GM21367 (cell line): Measurements from ENCODE around the gene TBL1Y.
"Not testable (repeated sequence)": the region's sequence is repeated elsewhere in the genome, so short reads cannot be mapped to it uniquely, and the experiment has no call there.

Source experiments
- ATAC-seq: cut with Tn5 transposase; IDR thresholded peaks from one replicate; pipeline ENCODE4 v1.9.1; 2021; ENCODE audit not compliant: unreplicated experiment

TBL1Y gene

DNA sequence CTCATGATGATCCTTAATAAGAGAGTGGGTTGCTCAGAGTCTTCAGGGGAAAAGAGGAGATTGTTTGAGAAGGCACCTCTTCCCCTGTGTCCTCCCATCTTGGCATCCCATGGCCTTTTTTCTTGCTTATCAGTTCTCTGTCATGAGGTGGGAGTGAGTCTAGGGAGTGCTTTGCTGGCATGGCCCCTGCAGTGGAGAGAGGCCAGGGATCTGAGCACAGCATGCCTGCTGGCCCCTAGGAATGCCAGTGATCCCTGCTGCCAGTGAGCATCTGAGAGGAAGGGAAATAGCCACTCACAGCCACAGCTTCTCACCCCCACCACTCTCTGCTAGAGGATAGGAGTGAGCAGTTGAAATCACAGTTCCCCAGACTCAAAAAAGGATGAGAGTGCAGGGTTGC is 168.2 kb downstream of the TBL1Y start:
- no peak for ATAC-seq

DNA sequence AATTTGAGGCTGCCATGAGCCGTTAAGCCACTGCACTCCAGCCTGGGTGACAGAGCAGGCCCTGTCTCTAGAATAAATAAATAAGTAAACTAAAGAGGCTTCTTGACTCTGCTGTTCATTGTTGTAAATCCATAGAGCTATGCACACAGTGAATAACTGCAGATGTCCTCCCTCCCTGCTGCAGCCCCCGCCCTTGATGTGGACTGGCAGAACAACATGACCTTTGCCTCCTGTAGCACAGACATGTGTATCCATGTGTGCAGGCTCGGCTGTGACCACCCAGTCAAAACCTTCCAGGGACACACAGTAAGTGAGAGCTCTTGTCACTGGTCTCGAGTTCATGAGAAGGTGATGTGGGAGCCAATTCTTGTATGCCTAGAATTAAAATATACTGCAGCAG is 170.1 kb downstream of the TBL1Y start:
- ATAC-seq, result not testable (repeated sequence)

DNA sequence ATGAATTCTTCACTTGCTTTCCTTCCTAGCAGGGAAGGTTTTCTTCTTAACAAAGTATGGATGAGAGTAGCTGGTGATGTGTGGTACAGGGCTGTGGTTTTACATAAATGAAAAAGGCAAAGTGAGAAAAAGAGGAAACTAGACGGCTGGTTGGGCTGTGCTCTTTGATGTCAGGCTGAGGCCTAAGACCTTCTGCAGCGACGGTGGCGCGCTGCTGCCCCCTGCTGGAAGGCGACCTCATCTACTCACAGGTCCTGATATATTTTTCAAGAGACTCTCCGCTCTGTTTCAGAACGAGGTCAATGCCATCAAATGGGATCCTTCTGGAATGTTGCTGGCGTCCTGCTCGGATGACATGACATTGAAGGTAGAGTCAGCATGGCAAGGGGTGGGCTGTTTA is 175.1 kb downstream of the TBL1Y start:
- ATAC-seq, result peak; percentile 87

DNA sequence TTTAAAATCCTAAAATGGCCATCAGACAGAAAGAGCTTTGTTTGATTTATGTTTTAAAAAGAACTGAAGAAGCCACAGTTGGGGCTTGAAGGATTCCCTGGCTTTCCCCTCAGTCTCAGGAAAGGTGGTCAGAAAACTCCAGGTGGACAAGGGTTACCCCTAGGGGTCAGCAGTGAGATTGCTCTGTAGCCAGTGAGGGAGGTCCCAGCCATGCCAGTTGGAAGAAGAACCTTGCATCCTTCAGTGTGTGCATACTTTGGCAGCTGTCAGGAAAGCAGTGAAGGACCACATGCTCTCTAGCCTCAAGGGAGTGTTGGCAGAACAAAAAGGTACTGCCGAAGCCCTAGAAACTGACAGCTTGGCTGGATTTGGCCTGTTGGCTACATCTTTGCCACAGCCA is 182.3 kb downstream of the TBL1Y start:
- no peak for ATAC-seq

DNA sequence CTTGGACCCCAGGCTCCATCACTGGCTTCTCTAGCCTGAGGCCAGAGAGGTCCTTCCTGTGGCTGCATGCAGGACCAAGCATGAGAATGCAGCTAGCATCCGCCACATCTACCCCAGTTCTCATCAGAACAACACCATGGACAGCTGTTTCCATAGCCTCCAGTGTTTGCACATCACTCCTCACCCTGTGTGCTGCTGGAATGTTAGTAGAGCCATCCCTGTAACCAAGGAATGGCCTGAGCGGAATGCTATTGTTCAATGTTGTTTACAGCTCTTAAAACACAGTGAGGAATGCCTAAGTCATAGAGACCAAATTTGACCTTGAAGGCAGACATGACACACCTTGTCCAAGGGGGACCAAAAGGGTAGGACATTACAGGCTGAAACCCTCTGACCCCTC is 183.9 kb downstream of the TBL1Y start:
- ATAC-seq, result no peak

DNA sequence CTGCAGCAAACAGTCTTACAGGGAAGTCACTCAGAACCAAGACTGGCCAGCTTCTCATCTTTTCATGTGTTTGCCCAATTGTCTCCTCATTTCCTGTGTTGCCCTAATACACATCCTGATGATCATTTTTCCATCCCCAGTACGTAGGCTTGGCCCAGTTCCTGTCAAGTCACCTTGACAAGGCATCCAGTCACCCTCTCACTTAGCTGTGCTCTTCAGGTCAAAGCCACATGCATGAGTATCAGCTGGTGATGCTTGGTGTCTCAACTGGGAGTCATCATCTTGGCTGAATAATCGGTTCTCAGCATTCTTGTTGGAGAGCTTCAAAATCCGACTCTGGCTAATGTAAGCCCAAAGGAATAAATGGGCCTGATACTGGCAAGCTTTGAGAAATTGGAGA is 186.5 kb downstream of the TBL1Y start:
- no peak for ATAC-seq

DNA sequence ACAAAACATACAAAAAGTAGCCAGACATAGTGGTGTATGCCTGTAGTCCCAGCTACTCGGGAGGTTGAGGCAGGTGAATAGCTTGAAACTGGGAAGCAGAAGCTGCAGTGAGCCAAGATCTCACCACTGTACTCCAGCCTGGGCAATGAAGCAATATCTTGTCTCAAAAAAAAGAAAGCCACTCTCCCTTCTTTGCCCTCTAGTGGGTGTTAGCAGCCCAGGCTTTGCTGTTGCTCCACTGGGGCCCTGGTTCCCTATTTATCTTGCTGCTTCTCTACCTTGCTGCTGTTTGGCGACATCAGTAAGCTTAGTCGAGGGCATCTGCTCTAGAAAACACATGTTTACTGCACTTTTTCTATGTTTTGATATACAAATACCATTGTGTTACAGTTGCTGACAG is 189.2 kb downstream of the TBL1Y start:
- no peak for ATAC-seq

DNA sequence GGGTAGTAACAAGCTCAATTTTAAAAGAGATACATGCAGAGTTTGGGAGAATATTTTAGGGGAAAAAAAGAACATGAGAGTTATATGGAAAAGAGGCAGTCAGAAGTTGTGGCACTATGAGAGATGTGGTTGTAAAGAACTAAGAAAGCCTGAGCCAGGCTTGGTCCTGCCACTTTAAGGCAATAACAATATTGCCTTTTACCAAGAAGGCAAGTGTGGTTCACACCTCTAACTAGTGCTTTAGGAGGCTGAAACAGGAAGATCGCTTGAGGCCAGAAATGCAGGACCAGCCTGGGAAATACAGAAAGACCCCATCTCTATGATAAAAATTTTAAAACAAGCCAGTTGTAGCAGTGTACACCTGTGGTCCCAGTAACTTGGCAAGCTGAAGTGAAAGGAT is 192.2 kb downstream of the TBL1Y start:
- no peak for ATAC-seq

DNA sequence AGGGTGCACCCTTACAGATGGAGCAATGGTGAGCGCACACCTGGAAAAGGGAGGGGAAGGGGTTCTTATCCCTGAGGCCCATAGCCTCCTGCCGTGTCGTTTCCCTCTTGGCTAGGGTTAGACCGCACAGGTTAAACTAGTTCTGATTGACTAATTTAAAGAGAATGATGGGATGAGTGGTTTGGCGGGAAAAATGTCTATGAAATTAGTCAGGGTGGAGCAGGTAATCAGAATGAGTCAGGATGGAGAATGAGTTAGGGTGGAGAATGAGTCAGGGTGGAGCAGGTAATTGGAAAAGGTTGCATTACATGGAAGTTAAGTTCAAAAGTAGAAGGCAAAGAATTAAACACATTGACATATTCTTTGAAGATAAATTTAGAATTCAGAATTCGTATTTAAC is 196.7 kb downstream of the TBL1Y start:
- no peak for ATAC-seq

DNA sequence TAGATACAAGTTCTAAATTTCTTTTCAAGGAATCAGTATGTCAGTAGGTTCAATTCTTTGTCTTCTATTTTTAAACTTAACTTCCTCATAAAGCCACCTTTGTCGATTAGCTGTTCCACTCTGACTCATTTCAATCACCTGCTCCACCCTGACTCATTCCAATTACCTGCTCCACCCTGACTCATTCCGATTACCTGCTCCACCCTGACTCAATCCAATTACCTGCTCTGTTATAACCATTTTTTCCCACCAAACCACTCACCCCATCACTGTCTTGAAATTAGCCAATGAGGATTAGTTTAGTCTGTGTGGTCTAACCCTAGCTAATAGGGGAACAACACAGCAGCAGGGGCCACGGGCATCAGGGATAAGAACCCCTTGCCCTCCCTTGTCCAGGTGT is 199.6 kb downstream of the TBL1Y start:
- no peak for ATAC-seq

DNA sequence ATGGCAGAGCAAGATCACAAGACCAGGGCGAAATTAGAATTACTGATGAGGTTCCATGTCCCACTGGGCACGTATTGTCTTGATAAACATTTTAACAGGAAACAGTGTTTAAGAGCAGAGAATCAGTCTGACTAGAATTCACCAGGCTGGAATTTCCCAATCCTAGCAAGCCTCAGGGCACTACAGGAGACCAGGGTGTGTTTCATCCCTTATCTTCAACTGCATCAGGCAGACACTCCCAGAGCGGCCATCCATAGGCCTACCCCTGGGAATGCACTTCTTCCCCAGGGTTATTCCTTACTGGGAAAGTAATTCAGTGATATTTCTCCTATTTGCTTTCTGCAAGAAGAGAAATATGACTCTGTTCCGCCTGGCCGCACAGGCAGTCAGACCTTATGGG is 205.4 kb downstream of the TBL1Y start:
- ATAC-seq, result no peak

DNA sequence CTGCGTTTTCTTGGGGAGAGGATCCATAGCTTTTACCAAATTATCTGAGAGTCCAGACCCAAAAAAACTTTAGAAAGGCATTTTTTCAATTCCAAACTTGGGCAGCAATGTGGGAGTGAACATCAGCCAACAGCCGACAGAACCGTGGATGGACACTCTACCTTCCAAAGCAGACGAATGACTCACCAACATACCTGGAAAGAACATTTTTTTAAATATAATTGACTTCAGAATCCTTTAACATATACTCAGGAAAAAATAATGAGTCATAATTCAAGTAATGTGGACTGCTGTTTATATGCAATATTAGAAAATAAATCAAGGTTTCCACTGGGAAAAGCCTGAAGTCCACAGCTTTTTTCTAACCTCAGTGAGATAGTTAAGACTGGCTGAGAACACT is 211.7 kb downstream of the TBL1Y start:
- no peak for ATAC-seq

DNA sequence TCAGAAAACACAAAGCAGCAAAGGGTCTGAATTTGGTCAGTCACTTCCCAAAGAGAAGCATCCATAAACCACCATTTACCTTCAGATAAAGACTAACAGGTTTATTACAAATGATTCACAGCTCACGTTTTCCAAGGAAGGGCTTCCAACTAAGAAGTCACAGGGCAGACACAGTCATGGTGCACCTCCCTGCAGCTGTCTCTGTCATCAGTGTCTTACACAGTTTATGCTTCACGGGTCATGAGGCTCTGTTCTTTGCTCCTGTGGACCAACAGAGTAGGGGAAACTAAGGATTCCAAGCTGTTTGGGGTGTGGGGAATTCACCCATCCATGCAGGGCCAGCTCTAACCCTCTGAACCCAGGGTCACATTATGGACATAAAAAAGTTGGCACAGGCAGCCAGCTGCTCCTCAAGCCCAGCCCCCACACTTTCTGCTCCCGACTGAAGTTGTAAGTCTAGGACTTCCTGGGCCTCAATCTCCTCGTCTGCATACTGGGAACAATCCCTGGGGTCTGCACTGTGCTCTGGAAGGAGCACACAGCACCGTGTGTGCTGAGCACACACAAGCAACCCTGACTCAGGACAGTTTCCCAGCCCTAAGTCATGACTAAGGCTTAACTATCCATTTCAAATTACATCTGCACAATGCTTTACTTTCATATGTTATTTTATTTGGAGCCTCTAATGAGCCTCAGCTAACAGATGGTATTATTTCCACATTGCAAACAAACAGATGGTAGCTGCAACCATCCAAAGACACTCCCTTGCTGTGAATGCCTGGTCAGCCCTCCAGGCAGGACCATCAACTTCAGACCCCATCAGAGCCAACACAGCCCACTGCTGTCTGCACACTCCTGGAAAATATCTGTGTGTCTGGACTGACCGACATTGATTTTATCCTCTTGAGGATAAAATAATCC is 214.9 kb downstream of the TBL1Y start:
- ATAC-seq, result no peak

DNA sequence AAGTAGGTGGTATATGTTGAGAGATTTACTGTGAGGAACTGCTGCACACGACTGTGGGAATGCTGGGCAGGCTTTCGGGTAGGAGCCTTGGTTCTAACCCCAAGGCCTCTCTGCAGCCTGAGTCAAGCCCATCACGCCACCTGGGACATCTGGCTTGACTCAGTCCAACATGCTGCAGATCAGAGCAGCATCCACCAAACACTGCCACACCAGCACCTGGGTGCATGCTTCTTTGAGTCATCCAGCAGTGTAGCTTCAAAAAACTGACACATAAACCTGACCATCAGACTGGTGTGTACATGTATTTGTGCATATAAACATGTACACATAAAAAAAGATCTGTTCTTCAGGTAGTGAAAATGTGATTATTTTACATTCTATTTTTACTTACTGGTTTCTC is 217.7 kb downstream of the TBL1Y start:
- ATAC-seq, result no peak
